GM15510 (cell line): ENCODE results near the gene GLIPR2.

Experiments
- POLR2A ChIP-seq: IDR thresholded peaks from 3 replicates; pipeline ENCODE4 v1.6.1; 2011; ENCODE audit warnings: borderline replicate concordance; ENCODE audit not compliant: insufficient read length; ENCODE audit errors: extremely low read depth

The GLIPR2 gene

DNA sequence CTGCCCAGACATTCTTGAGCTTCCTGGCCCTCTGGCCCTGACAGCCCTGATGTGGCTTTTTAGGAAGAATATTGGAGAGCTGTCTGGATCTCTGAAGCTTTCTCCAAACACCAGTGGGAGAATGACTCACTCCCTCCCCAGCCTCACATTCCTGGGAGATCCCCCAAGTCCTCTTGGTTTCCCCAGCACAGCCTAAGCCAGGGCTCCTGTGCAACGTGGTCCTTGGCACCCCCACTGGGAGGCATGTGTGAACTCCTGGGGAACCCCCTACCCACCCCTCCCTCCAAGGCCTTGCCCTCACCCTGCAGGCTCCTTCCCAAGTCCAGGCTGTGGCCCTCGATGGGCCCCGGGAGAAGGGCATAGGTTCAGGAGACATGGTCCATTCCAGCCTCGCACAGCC is 12.7 kb downstream of the GLIPR2 start:
- TF ChIP-seq POLR2A = no peak

DNA sequence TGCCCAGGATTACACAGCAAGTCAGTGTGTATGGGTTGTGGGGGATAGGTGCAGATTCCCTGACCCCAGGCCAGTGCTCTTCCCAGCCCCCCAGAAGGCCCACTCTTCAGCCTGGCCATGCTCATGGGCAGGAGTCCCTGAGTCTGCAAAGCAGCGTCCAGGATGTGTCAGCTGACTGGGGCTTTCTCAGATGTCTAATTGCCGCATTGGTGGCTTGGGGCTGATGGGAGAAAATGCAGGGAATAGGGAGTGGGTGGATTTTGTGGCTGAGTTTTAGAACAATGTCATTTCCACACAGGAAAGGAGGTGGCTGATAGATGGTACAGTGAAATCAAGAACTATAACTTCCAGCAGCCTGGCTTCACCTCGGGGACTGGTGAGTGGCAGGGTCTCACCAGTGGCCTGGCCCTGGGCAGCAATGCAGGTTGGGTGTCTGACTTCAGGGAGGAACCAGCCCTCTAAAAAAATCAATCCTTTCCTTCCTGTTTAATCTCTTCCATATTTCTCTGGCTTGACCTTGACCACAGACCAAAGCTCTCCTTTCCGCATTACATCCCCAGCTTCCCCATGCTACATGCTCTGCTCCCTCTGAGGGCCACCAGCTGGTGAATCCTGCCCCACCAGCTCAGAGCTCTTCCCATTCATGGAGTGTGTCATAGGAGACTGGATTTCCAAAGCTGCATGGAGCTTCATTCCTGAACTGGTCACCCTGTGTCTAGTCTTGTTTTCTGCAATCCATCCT is 14.2 kb downstream of the GLIPR2 start:
- TF ChIP-seq POLR2A = no peak

DNA sequence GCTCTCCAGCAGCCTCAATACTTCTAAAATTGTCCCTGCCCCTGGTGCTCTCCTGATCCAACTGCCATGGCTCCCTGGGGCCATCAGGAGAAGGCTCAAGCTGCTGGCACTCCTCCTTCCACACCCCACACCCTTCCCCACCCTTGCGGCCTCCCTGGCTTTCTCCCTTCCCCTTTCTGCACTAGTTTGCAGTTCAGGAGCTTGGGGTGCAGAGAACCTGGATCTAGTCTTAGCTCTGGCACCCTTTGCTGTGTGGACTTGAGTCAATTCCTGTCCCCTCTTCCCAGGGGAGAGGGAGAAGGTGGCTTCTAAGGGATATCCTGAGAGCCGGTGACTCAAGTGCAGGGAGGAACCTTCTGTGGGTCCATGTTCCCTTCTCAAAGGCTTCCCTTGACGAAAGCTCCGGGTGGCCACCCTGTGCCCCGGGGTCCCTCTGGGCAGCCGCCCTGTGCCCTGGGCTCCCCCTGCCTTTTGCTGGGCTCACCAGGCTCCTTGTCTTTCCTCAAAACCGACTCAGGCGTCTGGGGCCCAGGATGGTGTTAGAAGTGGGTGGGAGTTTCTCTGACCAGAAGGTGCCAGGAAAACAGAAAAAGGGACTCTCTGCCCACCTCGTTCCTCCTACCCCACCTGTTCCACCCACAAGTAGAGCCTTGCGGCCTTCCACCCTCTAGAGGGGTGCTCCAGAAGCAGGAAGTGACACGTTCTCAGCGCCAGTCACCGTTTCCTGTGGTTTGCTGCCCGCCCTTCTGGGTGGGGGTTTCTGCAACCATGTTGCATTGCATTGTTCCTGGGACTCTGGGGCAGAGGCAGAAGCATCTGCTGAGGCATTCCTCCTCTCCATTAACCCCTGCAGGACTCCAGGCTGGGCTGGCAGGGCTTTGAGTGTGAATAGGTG is 15.0 kb downstream of the GLIPR2 start:
- TF ChIP-seq POLR2A = peak; percentile 63

DNA sequence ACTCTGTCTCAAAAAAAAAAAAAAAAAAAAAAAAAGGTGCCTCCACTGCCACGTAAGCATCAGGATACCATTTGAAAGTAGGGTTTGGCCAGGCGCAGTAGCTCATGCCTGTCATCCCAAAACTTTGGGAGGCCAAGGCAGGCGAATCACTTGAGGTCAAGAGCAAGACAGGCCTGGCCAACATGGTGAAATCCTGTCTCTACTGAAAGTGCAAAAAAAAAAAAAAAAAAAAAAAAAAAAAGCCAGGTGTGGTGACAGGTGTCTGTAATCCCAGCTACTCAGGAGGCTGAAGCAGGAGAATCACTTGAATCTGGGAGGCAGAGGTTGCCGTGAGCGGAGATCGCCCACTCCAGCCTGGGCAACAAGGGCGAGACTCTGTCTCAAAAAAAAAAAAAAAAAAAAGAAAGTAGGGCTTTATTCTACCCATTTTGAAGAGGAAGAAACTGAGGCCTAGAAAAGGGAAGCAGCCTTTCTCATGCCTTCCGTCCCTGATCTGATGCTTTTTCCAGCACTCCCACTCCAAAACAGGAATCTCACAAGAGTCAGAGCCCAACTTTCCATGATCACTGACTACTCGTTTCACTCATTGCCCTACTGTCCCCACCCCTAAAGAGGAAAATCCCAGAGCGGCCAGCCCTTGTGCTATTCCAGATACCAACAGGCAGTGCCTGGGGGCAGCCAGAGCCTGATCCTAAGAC is 16.4 kb downstream of the GLIPR2 start:
- TF ChIP-seq POLR2A = no peak

DNA sequence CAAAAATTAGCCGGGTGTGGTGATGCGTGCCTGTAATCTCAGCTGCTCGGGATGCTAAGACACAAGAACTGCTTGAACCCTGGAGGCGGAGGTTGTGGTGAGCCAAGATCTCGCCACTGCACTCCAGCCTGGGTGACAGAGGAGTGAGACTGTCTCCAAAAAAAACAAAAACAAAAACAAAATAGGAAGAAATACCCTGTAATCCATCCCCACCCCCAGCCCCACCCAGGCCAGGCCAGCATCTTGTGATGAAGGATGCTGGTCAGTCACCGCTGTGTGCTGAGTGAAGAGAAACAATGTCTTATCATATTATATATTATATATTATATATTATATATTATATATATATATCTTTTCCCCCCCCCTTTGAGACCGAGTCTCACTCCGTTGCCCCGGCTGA is 17.2 kb downstream of the GLIPR2 start:
- no peak for TF ChIP-seq POLR2A

DNA sequence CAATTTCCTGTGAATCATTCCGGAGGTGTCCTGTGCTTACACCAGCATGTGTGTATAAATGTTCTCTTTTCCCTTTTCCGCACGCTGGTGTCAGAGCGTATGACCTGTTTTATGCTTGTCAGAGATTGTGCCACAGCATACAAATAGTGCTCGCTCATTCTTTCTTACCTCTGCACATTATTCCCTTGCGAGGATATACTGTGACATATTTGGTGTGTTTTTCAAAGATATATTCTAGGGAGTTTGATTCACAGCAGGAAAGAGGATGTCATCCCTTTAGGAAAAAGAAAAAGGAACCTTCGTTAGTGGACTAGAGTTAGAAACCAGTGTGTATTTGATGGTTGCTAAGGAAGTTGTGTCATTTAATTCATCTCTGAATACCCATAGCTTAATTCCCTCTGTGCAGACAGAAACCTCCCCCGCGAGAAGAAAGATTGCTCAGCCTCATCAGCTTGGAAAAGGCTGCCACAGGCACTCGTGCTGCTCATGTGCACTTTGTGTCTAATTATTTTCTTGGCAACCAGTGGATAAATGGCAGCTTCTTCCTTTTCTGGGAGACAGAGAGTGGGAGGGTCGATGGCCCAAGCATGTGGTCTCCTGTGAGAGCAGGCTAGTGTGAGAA is 17.9 kb downstream of the GLIPR2 start:
- no peak for TF ChIP-seq POLR2A

DNA sequence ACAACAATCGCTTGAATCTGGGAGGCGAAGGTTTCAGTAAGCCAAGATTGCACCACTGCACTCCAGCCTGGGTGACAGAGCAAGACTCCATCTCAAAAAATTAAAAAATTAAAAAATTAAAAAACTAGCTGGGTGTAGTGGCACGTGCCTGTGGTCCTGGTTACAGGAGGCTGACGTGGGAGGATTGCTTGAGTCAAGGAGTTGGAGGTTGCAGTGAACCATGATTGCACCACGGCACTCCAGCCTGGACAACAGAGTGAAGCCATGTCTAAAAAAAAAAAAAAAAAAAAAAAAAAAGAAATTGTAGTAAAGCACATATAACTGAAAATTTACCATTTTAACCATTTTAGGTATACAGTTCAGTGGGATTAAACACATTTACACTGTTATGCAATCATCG is 19.6 kb downstream of the GLIPR2 start:
- TF ChIP-seq POLR2A = no peak

DNA sequence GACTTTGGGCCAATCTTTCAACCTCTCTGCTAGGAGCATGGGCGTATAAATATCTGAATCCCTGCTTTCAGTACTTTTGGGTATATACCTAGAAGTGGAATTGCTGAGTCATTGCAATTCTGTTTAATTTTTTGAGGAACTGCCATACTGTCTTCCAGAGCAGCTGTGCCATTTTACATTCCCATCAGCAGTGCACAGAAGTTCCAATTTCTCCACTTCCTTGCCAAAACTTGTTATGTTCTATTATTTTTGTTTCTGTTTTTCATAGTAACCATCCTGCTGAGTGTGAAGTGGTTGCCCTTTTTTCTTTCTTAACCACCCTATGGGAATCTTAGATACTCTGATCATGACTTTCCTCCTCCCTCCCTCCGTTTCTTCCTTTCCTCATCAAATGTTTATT is 21.6 kb downstream of the GLIPR2 start:
- no peak for TF ChIP-seq POLR2A

DNA sequence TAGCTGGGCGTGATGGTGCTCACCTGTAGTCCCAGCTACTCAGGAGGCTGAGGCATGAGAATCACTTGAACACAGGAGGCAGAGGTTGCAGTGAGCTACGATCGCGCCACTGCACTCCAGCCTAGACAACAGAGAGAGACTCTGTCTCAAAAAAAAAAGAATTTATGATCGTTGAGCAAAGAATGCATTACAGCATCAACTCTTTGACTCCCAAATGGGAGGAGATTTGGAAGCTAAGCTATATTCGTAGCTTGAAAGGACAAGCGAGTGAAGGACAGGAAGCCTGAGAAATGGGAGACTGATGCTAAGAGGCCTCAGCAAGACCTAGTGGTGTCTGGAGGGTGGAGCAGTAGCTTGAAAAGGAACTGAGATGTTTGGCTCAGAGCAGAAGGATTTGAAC is 22.4 kb downstream of the GLIPR2 start:
- no peak for TF ChIP-seq POLR2A

DNA sequence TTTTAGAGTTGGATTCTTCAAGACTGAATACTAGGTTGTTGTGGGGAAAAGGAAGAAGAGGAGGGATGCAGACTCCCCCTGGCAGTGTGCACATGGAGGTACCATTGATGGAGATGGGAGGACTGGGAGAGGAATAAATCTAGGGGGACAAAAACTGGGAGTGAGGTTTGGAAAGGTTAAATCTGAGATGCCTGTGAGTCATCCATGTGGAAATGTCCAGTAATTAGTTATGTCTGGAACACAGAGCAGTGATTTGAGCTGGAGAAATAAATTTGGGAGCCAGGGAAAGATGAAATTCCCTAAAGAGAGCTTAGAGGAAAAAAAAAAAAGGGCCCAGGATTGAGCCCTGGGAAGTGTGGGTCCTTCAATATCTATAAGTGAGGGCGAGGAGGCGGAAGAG is 24.7 kb downstream of the GLIPR2 start:
- no peak for TF ChIP-seq POLR2A

DNA sequence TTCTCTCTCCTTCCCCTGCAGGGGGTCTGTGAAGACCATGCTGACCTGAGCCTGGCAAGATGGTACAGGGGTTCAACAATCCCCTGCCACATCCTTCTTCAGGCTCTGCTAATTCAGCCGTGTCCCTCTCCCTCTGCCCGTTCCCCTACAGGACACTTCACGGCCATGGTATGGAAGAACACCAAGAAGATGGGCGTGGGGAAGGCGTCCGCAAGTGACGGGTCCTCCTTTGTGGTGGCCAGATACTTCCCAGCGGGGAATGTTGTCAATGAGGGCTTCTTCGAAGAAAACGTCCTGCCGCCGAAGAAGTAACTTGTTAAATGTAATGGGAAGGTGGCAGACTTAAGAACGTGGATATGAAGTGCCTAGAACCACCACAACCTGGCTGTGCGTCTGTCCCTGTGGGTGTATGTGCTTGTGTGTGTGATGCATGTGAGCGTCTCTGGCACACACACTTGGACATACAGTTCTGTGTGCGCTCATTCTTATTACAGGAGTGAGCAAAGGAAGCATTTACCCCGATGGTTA is 25.7 kb downstream of the GLIPR2 start:
- TF ChIP-seq POLR2A = no peak

DNA sequence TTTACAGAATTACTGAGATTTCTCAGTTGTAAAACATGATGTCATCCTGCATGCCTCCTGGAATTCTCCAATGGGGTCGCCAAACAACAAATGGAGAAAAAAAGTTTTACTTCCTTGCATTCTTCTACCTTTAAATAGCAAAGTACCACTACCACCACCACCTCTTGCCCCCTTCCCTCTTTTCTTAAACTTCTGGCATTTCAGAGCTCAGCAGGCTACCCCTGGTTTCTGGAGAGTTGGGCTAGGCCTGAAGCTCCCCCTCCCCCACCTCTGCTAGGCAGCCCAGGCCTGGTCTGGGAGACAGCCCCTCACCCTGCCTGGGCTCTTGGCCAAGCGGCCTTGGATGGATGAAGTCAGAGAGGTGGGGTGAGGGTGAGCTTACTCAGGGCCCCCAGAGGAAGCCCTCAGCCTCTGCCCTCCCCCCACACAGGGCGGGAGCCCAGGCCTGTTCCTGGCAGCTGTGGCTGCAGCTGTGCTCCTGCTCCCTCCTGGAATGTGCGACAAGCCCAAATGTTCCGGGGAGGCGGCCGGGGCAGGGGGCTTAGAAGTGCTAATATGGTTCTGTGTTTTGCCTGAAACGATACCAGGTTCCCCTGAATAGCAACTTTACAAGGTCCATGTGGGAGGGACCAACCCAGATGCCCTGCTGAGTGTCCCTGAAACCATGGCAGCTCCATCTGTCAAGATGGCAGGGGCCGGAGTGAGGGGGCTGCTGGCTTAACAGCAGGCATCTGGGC is 26.7 kb downstream of the GLIPR2 start:
- TF ChIP-seq POLR2A = no peak

DNA sequence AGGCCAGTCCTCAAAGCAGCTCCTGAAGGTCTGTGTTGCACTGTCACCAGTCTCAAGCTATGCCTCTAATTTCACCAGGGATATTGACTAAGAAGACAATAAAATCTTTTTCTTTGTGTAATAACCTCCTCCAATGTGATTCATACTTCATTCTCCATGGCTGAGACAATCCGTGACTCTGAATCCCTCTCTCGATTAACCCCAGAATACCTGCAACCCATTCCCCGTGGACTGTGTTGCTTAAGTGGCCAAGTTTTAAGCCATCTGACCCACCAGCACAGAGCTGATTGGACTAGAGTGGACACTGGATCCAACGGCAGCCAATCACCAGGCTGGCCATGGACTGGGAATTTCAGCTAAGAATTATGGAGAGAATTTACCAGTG is 27.2 kb downstream of the GLIPR2 start:
- no peak for TF ChIP-seq POLR2A

DNA sequence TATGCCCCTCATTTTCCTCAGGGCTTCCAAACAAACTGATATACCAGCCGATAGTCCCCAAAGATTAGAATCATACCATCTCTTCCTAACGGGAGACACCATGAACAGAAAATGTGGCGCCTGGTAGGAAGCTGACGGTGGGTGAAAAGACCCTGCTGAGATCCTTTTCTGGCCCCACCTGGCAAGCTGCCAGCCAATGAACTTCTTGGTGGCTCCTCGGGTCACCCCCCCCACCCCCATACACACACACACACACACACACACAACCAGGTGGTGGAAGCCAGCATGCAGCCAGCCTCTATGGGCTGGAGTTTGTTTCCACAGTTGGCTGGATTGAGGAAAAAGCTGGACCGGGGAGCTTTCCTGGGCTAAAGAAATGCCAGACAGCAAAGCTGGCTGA is 27.8 kb downstream of the GLIPR2 start:
- no peak for TF ChIP-seq POLR2A
